Adrenal gland (tissue), 19 donors: ENCODE results near the gene MACROH2A1. TPM values are rescaled to one million over a fixed set of nuclear protein-coding genes. Genes with fewer than 3 reads are reported as not detected.

Experiments used
- DNase-seq, 7 donors: peaks; one replicate each; pipeline ENCODE4 v3.0.0-alpha.2; 2019 to 2020
- H3K27ac ChIP-seq, 5 donors: fragments of 200-600 bp; sonication (generic) in 4 of 5; 1 replicate in 3 of 5; 2 replicates in 2 of 5; pipeline versions ENCODE4 v1.5.1 to v1.8.0; 2016 to 2020; ENCODE audit warnings: mild to moderate bottlenecking in 1 of 5
- H3K27me3 ChIP-seq: fragments of 200-600 bp; 2 replicates; pipeline ENCODE4 v1.8.0; 2021
- H3K36me3 ChIP-seq, 2 donors: fragments of 200-600 bp; replicated peaks in 1 of 2; 1 replicate in 1 of 2; 2 replicates in 1 of 2; pipeline versions ENCODE4 v1.5.1 to v1.8.0; 2018 to 2022
- H3K4me1 ChIP-seq, 2 donors: fragments of 200-600 bp; replicated peaks in 1 of 2; 1 replicate in 1 of 2; 2 replicates in 1 of 2; pipeline versions ENCODE4 v1.5.1 to v1.8.0; 2018 to 2021
- H3K4me3 ChIP-seq, 4 donors: fragments of 200-600 bp; sonication (generic) in 3 of 4; one replicate each; pipeline ENCODE4 v1.5.1; 2016 to 2018
- H3K9me3 ChIP-seq, 3 donors: fragments of 200-600 bp; sonication (generic) in 1 of 3; replicated peaks in 1 of 3; 1 replicate in 2 of 3; 2 replicates in 1 of 3; pipeline versions ENCODE4 v1.5.1 to v1.8.0; 2016 to 2021
- POLR2A ChIP-seq, 2 donors: fragments of 450-650 bp; IDR thresholded peaks; one replicate each; pipeline ENCODE4 v1.6.1; 2017; ENCODE audit warnings: antibody characterized with exemption in 2 of 2, mild to moderate bottlenecking in 2 of 2, moderate library complexity in 1 of 2
- WGBS, 4 donors: extraction: QIAGEN DNeasy Blood & Tissue Kit in 2 of 4; methylation state at CpG; one replicate each; pipeline versions ENCODE4 v1.1.5 to v1.1.7; 2013 to 2017; 5-methylcytosine and 5-hydroxymethylcytosine counted together
- intact Hi-C, 2 donors: fragments of 100-400 bp; cut with DNase I; formaldehyde crosslinking; loops; one replicate each; pipeline versions ENCODE4 v1.14.1 to v1.15.0; 2022 to 2023
- long read RNA-seq, 10 donors: library from polyadenylated mRNA in 3 of 10; unstranded in 2 of 10; stranded (forward) in 1 of 10; transcript quantifications; one replicate each; pipeline ENCODE4 v2.0.0 and lab custom pipeline, GENCODE V29; 2021 to 2026
- polyA plus RNA-seq, 3 donors: library from polyadenylated mRNA; stranded (reverse); fragments of 200-250 nt in 2 of 3; fragments of 350-450 nt in 1 of 3; fragmentation: Illumina TruSeq in 1 of 3; extraction: RNeasy Lipid Tissue Mini Kit (QIAGEN cat#74804) in 1 of 3; gene quantifications; one replicate each; pipeline ENCODE4 v1.2.3, GENCODE V29; 2013 to 2014
- total RNA-seq, 9 donors: library from RNA; depleted of rRNA in 4 of 9; stranded (reverse); fragments of >200 nt in 4 of 9; fragments of 120-200 nt in 1 of 9; fragmentation: NEBNext Ultra II Directional in 1 of 9; extraction: Animal tissue kit (Norgen Biotek cat#: 25700) in 1 of 9; gene quantifications; one replicate each; pipeline versions ENCODE4 v1.1.0 to v1.2.4, GENCODE V29; 2013 to 2023
- TF ChIP-seq, protein P1 (sequence below), 6 experiments: fragments of 450-650 bp in 4 of 6; fragments of 200-600 bp in 2 of 6; sonication (generic) in 1 of 6; IDR thresholded peaks; 1 replicate in 5 of 6; 2 replicates in 1 of 6; pipeline versions ENCODE4 v1.5.1 to v1.8.0; 2016 to 2021; ENCODE audit warnings: antibody characterized with exemption in 6 of 6, mild to moderate bottlenecking in 2 of 6, moderate library complexity in 1 of 6
- donor health status: healthy with polysubstance abuse.
- donor health status: Bipolar disorder and iron deficiency.
- donor health status: DM: yes; HTN: yes; CAD: no.
- donor health status: DM: no; HTN: no; CAD: no.
- donor health status: DM: no; HTN: no; CAD: no.
- donor health status: DM: yes; HTN: yes; CAD: no.

Gene MACROH2A1
- total RNA-seq, result 100 to 1,000 TPM in 8 of 9 donors, 10 to 100 TPM in 1; 92.4 to 241 (median 146) TPM
- 100 to 1,000 TPM in 2 of 3 donors, 10 to 100 TPM in 1; 77.2 to 177 (median 101) TPM for polyA plus RNA-seq
- long read RNA-seq, donor 1, full-length matches to known transcripts, result 31 of 59 reads
- long read RNA-seq, donor 1, partial matches to known transcripts, result 13 of 59 reads
- long read RNA-seq, donor 1, other reads (novel, unspliced or antisense), result 15 of 59 reads
- long read RNA-seq, donor 2, full-length matches to known transcripts, result 15 of 22 reads
- long read RNA-seq, donor 2, partial matches to known transcripts, result 0 of 22 reads
- long read RNA-seq, donor 2, other reads (novel, unspliced or antisense), result 7 of 22 reads
- long read RNA-seq, donor 3, transcript H2AFY-217 (9 exons, 2,789 nt), result major isoform, 8 of 25 reads
- long read RNA-seq, donor 3, partial matches to known transcripts, result 0 of 25 reads
- long read RNA-seq, donor 3, other reads (novel, unspliced or antisense), result 15 of 25 reads
- long read RNA-seq, donor 4, partial matches to known transcripts, result 4 of 32 reads
- long read RNA-seq, donor 4, other reads (novel, unspliced or antisense), result 21 of 32 reads
- long read RNA-seq, donor 5, transcript H2AFY-202 (9 exons, 1,859 nt), result minor isoform, 23 of 198 reads
- long read RNA-seq, donor 5, transcript H2AFY-217 (9 exons, 2,789 nt), result major isoform, 52 of 198 reads
- long read RNA-seq, donor 5, partial matches to known transcripts, result 7 of 198 reads
- long read RNA-seq, donor 5, other reads (novel, unspliced or antisense), result 116 of 198 reads
- long read RNA-seq, donor 6, full-length matches to known transcripts, result 8 of 17 reads
- long read RNA-seq, donor 6, partial matches to known transcripts, result 0 of 17 reads
- long read RNA-seq, donor 6, other reads (novel, unspliced or antisense), result 9 of 17 reads
- long read RNA-seq, donor 7, partial matches to known transcripts, result 6 of 23 reads
- long read RNA-seq, donor 7, other reads (novel, unspliced or antisense), result 9 of 23 reads
- long read RNA-seq, donor 8, full-length matches to known transcripts, result 24 of 52 reads
- long read RNA-seq, donor 8, partial matches to known transcripts, result 0 of 52 reads
- long read RNA-seq, donor 8, other reads (novel, unspliced or antisense), result 28 of 52 reads
- long read RNA-seq, donor 9, transcript H2AFY-217 (9 exons, 2,789 nt), result major isoform, 5 of 31 reads
- long read RNA-seq, donor 9, partial matches to known transcripts, result 0 of 31 reads
- long read RNA-seq, donor 9, other reads (novel, unspliced or antisense), result 19 of 31 reads
- long read RNA-seq, donor 10, full-length matches to known transcripts, result 11 of 22 reads
- long read RNA-seq, donor 10, partial matches to known transcripts, result 0 of 22 reads
- long read RNA-seq, donor 10, other reads (novel, unspliced or antisense), result 11 of 22 reads

DNA sequence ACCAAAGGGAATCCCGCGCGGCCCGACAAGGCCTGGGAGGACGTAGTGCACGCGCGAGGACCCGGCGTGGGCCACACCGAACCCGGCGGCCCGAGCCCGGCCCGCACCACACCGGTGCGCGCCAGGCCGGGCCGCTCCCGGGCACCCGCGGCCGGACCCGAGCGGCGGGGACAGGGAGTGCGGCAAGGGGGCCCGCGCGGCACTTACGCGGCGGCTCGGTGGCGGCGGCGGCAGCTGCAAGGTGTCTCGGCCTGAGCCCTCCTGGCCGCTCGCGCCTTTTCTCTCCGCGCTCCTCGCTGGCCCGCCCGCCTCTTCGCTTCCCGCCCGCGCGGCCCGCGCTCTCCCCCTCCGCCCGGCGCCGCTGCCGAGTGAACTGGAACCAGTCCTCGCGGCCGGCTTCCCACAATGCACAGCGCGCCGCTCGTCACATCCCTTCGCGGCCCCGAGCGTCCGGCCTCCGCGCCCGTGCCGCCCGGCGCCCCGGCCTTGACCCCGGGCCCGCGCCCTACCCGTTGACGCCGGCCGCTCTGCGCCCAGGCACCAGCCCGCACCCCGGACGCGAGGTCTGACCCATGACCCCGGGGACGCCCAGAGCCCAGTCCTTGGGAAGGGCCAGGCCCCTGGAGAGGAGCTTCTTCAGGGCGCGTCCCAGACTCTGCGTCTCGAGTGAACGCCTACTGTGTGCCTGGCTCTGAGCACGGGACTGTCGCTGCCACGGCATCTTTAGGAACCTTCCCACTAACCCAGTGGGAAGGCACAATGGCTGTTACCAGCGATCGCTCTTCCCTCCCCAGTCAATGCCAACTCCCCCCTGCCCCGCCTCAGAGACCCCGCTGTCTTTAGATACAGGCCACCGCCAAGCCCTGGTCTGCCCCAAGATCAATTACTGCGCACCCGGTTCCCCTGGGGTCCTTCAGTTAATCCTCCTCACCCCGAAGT is at the start of gene MACROH2A1:
MACROH2A1 (minus strand) TSS at position 377 of the 939 bp plus-strand sequence. CDS start 10,138 bp downstream, outside the sequence.
- Histone ChIP-seq H3K36me3 (no peaks in the 10 kb centered on the region), H3K27me3 (no peaks in the 10 kb centered on the region), H3K9me3 (no peaks in the 10 kb centered on the region), H3K4me3 (peak within 1 kb of the TSS; percentile 7 to 96 (median 72)), H3K4me1 (peaks cover 18 to 38% of the 10 kb centered on the region in 2 donors), H3K27ac (peak within 1 kb of the TSS; percentile 25 to 95 (median 81))
- TF ChIP-seq POLR2A (IDR thresholded peaks at IDR 0.05), result peak; percentile 91 to 94
- TF ChIP-seq, protein P1, sequence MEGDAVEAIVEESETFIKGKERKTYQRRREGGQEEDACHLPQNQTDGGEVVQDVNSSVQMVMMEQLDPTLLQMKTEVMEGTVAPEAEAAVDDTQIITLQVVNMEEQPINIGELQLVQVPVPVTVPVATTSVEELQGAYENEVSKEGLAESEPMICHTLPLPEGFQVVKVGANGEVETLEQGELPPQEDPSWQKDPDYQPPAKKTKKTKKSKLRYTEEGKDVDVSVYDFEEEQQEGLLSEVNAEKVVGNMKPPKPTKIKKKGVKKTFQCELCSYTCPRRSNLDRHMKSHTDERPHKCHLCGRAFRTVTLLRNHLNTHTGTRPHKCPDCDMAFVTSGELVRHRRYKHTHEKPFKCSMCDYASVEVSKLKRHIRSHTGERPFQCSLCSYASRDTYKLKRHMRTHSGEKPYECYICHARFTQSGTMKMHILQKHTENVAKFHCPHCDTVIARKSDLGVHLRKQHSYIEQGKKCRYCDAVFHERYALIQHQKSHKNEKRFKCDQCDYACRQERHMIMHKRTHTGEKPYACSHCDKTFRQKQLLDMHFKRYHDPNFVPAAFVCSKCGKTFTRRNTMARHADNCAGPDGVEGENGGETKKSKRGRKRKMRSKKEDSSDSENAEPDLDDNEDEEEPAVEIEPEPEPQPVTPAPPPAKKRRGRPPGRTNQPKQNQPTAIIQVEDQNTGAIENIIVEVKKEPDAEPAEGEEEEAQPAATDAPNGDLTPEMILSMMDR (IDR thresholded peaks at IDR 0.05), result peak in 2 of 6 experiments; percentile 5 to 41
- intact Hi-C loops, result no loop called here
- DNase-seq, result peak; percentile 89 to 94 (median 90)
- WGBS, 4 donors, result 2 to 8% (median 3%) methylated on average over 18 to 109 of the region's 109 CpGs

DNA sequence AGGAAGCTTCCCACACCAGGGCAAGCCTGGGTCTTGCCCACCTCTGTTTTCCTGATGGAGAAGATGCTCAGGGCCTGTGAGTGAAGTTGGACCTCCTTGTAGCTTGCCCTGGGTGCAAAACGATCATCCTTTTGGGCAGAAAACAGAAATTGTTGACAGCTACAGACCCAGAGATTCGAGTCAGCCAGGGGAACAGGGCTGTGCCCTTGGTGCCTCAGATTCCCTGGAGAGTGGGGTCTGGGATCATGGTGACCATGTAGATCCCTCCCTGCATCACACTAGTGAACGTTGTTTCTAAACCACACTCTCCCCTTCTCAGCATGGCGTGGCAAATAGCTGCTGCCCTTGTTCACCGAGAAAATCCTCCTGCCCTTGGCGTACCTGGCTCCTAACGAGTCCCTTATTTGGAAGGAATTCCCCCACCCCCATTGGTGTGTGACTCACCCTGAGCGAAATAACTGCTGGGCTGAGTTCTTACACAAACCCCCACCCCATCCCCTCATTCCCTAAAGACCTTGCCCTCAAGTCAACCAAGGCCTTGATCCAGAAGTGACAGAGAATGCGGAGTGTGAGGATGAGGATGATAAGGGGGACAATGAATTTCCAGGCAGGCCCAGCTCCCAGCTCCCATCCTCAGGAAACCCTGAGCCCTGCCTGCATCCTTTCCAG is 49.2 kb upstream of the MACROH2A1 start:
- Histone ChIP-seq H3K27ac (no peak overlapping the region), H3K9me3 (no peaks in the 10 kb centered on the region), H3K4me1 (no peaks in the 10 kb centered on the region), H3K27me3 (no peaks in the 10 kb centered on the region), H3K4me3 (no peak overlapping the region), H3K36me3 (no peaks in the 10 kb centered on the region)
- WGBS, 4 donors, result 68 to 81% (median 74%) methylated on average over 9 of the region's 9 CpGs
- DNase-seq, result peak in 1 of 7 donors; percentile 20
- intact Hi-C loops, result no loop called here
- no peak for TF ChIP-seq POLR2A (IDR thresholded peaks at IDR 0.05)
- TF ChIP-seq, protein P1 (IDR thresholded peaks at IDR 0.05), result no peak

DNA sequence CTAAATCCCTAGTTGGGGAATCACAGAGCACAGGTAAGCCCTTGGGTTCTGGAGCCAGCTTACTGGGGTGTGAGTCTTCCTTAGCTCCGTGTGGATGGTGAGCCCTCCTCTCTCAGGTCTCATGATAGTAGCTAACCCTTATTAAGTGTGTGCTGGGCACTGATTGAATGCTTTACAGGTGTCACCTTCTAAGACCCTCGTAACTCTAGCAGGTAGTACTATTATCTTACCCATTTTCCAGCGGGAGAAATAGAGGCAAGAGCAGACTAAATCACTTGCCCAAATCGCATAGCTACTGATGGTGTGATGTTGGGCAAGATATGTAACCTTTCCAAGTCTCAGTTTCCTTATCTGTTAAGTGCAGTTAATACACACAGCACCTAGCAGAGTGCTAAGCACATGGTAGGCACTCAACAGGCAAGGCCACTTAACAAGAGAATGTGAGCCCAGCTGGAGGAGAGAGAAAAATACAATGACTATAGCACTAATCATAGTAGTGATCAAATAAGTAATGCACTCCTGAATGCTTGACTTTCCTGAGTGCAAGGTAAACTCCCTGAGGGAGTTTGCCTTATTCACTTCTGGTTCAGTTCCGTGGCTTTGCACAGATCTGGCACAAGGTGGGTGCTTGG is 48.4 kb upstream of the MACROH2A1 start, which contains the start of gene DCANP1:
DCANP1 (minus strand) TSS at position 51 of the 632 bp plus-strand sequence. CDS start 240 bp downstream, outside the sequence.
- TF ChIP-seq, protein P1 (IDR thresholded peaks at IDR 0.05), result no peak
- TF ChIP-seq POLR2A (IDR thresholded peaks at IDR 0.05), result no peak
- no peaks in the 10 kb centered on the region for H3K4me1 ChIP-seq
- H3K27me3 ChIP-seq, result no peaks in the 10 kb centered on the region
- no peak within 1 kb of the TSS for H3K4me3 ChIP-seq
- no peaks in the 10 kb centered on the region for H3K36me3 ChIP-seq
- intact Hi-C loops, result no loop called here
- no peaks in the 10 kb centered on the region for H3K9me3 ChIP-seq
- 76 to 90% (median 84%) methylated on average over 5 of the region's 5 CpGs for WGBS, 4 donors
- no peak for DNase-seq
- H3K27ac ChIP-seq, result no peak within 1 kb of the TSS
